ACHN (cell line): ENCODE measurements around the gene CCDC13.

ENCODE experiments used
- DNase-seq: peaks from one replicate; pipeline ENCODE4 v3.0.0-alpha.2; 2015
- in situ Hi-C: cut with HindIII; loops from 2 replicates; pipeline ENCODE4 v1.10.0; 2017; ENCODE audit warnings: low sequenced_read_pairs, low pct_ligation_motif_present, low pct_unique_long_range_greater_than_20kb

CCDC13 gene

GRCh38 chr3:42728668-42729364 is 44.2 kb downstream of the CCDC13 start:
- in situ Hi-C loops, result no loop called here
- no peak for DNase-seq

- no peak for DNase-seq
- in situ Hi-C loops, result no loop called here
Observed at GRCh38 chr3:42728056-42728455, 45.0 kb downstream of the CCDC13 start.

DNA sequence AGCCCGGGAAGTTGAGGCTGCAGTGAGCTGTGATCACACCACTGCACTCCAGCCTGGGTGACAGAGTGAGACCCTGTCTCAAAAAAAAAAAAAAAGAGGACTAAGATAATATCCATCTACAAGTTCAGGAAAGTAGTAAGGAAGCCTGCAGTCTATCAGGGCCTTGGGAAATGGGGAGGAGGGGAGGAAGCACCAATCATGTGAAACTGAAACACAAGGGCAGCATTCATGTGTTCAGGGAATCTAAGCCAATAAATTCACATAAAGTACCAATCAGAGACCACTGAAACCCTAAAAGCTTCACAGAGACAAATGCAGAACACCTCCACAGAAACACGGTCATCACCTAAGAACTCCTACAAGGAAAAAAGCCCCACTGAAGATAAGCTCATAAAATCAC is 47.6 kb downstream of the CCDC13 start:
- no peak for DNase-seq
- in situ Hi-C loops, result no loop called here

DNA sequence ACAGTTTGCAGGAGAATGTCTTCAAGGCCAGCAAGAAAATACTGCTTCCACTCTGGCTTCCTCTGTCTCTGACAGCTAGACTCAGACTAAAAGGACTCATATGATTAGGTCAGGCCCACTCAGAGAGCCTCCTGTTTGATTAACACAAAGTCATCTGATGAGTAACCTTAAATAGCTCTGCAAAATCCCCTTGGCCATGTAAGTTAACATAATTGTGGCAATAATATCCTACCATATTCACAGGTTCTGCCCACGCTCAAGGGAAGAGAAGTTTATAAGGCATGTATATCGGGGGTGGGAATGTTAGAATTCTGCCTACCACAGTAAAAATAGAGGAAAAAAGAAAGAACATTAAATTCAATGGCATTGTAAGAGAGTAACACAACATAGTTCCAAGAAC is 49.8 kb downstream of the CCDC13 start:
- in situ Hi-C loops, result no loop called here
- DNase-seq, result no peak
